Mesendoderm (in vitro differentiated cells): ENCODE results near the gene CAPN13.

Source experiments
- DNase-seq: peaks from one replicate; pipeline ENCODE4 v3.0.0; 2013
- H2AK5ac ChIP-seq: 2 replicates; pipeline ENCODE4 v1.6.1; 2013; ENCODE audit warnings: low read length, inconsistent platforms
- H2BK120ac ChIP-seq: 2 replicates; pipeline ENCODE4 v1.6.1; 2013; ENCODE audit warnings: low read depth, mild to moderate bottlenecking, low read length, moderate library complexity, mixed read lengths
- H2BK15ac ChIP-seq: replicated peaks from 2 replicates; pipeline ENCODE4 v1.6.1; 2013; ENCODE audit warnings: low read depth, mild to moderate bottlenecking, moderate library complexity
- H2BK5ac ChIP-seq: 2 replicates; pipeline ENCODE4 v1.6.1; 2013; ENCODE audit warnings: low read length, inconsistent platforms
- H3K18ac ChIP-seq: 2 replicates; pipeline ENCODE4 v1.6.1; 2013; ENCODE audit warnings: mild to moderate bottlenecking, low read length, mixed read lengths
- H3K23ac ChIP-seq: one replicate; pipeline ENCODE4 v1.6.1; 2013; ENCODE audit warnings: low read length
- H3K27ac ChIP-seq: 2 replicates; pipeline ENCODE4 v1.5.1; 2013; ENCODE audit warnings: low read depth, mild to moderate bottlenecking, inconsistent platforms, low read length, moderate library complexity
- H3K27me3 ChIP-seq: 2 replicates; pipeline ENCODE4 v1.6.1; 2013; ENCODE audit warnings: low read length, control low read depth, mild to moderate bottlenecking, inconsistent platforms; ENCODE audit not compliant: insufficient read depth, poor library complexity
- H3K36me3 ChIP-seq: 2 replicates; pipeline ENCODE4 v1.6.1; 2013; ENCODE audit warnings: low read length, inconsistent platforms; ENCODE audit not compliant: control insufficient read depth, insufficient read depth
- H3K4ac ChIP-seq: one replicate; pipeline ENCODE4 v1.6.1; 2013; ENCODE audit warnings: low read depth, mild to moderate bottlenecking, low read length, moderate library complexity
- H3K4me1 ChIP-seq: 2 replicates; pipeline ENCODE4 v1.6.1; 2013; ENCODE audit warnings: low read depth, low read length, inconsistent platforms; ENCODE audit not compliant: control insufficient read depth
- H3K4me2 ChIP-seq: 2 replicates; pipeline ENCODE4 v1.6.1; 2013; ENCODE audit warnings: low read length
- H3K4me3 ChIP-seq: 2 replicates; pipeline ENCODE4 v1.5.1; 2013; ENCODE audit warnings: mild to moderate bottlenecking, low read length
- H3K56ac ChIP-seq: one replicate; pipeline ENCODE4 v1.6.1; 2013; ENCODE audit warnings: low read length
- H3K79me1 ChIP-seq: 2 replicates; pipeline ENCODE4 v1.6.1; 2013; ENCODE audit warnings: low read length, inconsistent platforms
- H3K79me2 ChIP-seq: 2 replicates; pipeline ENCODE4 v1.6.1; 2013; ENCODE audit warnings: mild to moderate bottlenecking, low read length; ENCODE audit not compliant: control insufficient read depth, insufficient read depth
- H3K9ac ChIP-seq: 2 replicates; pipeline ENCODE4 v1.6.1; 2013; ENCODE audit warnings: low read length, inconsistent platforms
- H4K5ac ChIP-seq: one replicate; pipeline ENCODE4 v1.6.1; 2013; ENCODE audit warnings: low read length
- H4K8ac ChIP-seq: one replicate; pipeline ENCODE4 v1.6.1; 2013; ENCODE audit warnings: low read depth, mild to moderate bottlenecking, control low read depth, low read length, moderate library complexity
- WGBS: extraction: QIAGEN DNeasy Blood & Tissue Kit; methylation state at CpG from one replicate; pipeline ENCODE4 v1.1.7; 2013; ENCODE audit warnings: low lambda C conversion rate, missing lambda C conversion rate; ENCODE audit not compliant: insufficient coverage; ENCODE audit errors: extremely low coverage; 5-methylcytosine and 5-hydroxymethylcytosine counted together

The CAPN13 gene

DNA sequence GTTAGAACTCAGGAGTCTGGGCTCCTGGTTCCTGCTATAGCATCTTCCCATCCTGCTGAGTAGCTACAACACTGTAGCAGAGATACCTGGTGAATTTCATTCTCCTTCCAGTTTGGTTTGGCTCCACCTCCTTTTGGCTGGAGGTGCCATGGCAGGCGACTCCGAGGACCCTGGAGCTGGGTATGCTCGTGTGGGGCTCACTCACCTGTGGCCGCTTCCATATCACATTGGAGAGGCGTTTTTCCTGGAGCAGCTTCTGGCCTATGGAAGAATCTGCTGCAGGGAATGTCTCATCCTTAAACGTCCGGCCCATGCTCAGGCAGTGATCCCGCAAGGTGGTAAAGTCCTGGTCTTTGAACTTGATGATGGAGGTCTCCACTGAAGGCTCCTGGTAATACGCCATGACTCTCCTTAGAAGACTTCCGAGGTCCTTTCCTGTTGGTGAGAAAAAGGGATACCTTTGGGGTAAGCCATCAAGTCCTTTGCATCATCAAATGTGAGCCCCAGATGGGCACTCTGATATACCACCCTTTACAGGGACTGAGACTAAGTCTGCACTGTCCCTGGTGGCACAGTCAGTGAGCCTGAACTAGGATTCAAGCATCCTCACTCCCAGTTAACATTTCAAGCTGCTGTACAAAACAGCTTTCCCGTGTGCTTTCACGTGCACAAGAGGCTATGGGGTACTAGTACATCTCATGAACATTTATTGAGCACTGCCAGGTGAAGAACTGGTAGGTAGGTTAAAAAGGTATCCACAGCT, 20.1 kb downstream of the CAPN13 start:
- Histone ChIP-seq H3K56ac (no peak overlapping the region), H3K36me3 (no peaks in the 10 kb centered on the region), H4K8ac (no peak overlapping the region), H3K23ac (no peak overlapping the region), H4K5ac (no peak overlapping the region), H3K9ac (no peak overlapping the region), H3K4ac (no peak overlapping the region), H3K4me2 (no peak overlapping the region), H3K4me3 (no peak overlapping the region), H2AK5ac (no peak overlapping the region), H2BK120ac (no peak overlapping the region), H2BK15ac (no peak overlapping the region), H2BK5ac (no peak overlapping the region), H3K79me1 (no peaks in the 10 kb centered on the region), H3K79me2 (no peaks in the 10 kb centered on the region), H3K18ac (no peak overlapping the region), H3K27ac (no peak overlapping the region), H3K27me3 (no peaks in the 10 kb centered on the region), H3K4me1 (peaks cover 4% of the 10 kb centered on the region)
- DNase-seq = no peak
- WGBS = no CpG with 5 or more reads among the region's 12 CpGs

DNA sequence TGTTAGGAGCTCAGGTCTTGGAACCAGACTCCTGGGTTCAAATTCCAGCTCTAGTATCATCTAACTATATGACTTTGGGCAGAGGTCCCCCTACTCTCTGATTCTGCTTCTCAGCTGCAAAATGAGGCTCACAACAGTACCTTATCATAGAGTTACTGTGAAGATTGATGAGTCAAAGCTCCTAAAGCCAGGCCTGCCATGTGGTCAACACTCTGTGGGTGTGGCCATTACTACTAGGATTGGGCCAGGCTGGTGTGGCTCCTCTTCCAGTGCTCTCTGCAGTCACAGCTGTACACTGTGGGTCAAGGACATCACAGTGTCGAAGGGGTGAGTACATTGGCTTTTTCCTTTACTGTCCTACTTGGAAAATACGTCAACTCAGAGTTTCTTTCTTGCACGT, 22.6 kb downstream of the CAPN13 start:
- H3K36me3 ChIP-seq = no peaks in the 10 kb centered on the region
- H3K18ac ChIP-seq = no peak overlapping the region
- no peak for DNase-seq
- no peak overlapping the region for H3K9ac ChIP-seq
- no peaks in the 10 kb centered on the region for H3K79me2 ChIP-seq
- no peaks in the 10 kb centered on the region for H3K79me1 ChIP-seq
- H2BK5ac ChIP-seq = no peak overlapping the region
- H3K27me3 ChIP-seq = no peaks in the 10 kb centered on the region
- H3K27ac ChIP-seq = no peak overlapping the region
- no peak overlapping the region for H2BK120ac ChIP-seq
- no peak overlapping the region for H2AK5ac ChIP-seq
- no CpG with 5 or more reads among the region's 3 CpGs for WGBS
- H3K4me1 ChIP-seq = peaks cover 3% of the 10 kb centered on the region
- H4K8ac ChIP-seq = no peak overlapping the region
- no peak overlapping the region for H2BK15ac ChIP-seq
- no peak overlapping the region for H3K4me3 ChIP-seq
- H3K23ac ChIP-seq = no peak overlapping the region
- H3K4ac ChIP-seq = no peak overlapping the region
- no peak overlapping the region for H3K56ac ChIP-seq
- no peak overlapping the region for H3K4me2 ChIP-seq
- H4K5ac ChIP-seq = no peak overlapping the region

DNA sequence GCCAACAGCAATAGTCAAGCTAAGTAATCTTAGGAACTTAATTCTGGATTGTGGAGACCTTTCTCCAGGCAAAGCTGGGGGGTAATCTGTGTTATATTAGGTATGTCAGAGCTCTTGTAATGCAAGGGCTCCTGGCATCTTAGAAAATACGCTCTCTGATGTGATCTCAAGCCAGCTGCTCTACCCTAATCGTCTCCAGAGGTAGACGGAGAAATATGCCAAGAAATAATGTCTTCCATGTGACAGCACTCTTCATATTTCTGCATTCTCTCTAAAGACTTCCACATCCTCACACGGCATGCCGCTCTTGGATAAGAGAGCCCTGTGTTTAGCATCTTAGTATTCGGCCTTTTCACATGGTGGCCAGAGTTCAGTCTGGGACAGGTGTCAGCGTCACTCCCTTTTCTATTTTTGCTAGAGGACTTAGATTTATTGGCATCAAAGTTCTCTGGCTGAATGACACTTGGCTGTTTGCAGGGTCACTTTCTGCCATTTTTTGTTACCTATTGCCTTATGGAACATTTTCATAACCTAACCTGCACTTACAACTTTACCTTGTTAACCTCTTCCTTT, 25.2 kb downstream of the CAPN13 start:
- H3K79me1 ChIP-seq = no peaks in the 10 kb centered on the region
- no peak overlapping the region for H3K9ac ChIP-seq
- H2AK5ac ChIP-seq = no peak overlapping the region
- no peak overlapping the region for H3K18ac ChIP-seq
- DNase-seq = no peak
- H3K36me3 ChIP-seq = no peaks in the 10 kb centered on the region
- H2BK120ac ChIP-seq = no peak overlapping the region
- no peak overlapping the region for H3K27ac ChIP-seq
- H4K5ac ChIP-seq = no peak overlapping the region
- no peaks in the 10 kb centered on the region for H3K4me1 ChIP-seq
- WGBS = no CpG with 5 or more reads among the region's 7 CpGs
- no peak overlapping the region for H4K8ac ChIP-seq
- no peak overlapping the region for H2BK5ac ChIP-seq
- H3K23ac ChIP-seq = no peak overlapping the region
- H3K4ac ChIP-seq = no peak overlapping the region
- H2BK15ac ChIP-seq = no peak overlapping the region
- no peak overlapping the region for H3K4me3 ChIP-seq
- no peaks in the 10 kb centered on the region for H3K27me3 ChIP-seq
- no peaks in the 10 kb centered on the region for H3K79me2 ChIP-seq
- no peak overlapping the region for H3K56ac ChIP-seq
- H3K4me2 ChIP-seq = no peak overlapping the region

DNA sequence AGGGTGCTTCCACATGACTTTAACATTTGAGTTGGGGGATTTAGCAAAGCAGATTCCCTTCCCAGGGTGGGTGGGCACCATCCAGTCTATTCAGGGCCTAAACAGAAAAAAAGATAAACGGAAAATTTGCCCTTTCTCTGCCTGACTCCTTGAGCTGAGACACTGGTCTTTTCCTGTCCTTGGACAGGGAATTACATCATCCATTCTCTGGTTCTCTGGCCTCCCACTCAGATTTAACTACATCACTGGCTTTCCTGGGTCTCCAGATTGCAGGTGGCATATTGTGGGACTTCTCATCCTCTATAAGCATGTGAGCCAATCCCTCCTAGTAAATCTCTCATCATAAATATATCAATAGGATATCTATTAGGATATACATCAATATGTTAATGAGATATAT, 25.8 kb downstream of the CAPN13 start:
- H3K18ac ChIP-seq = no peak overlapping the region
- no peak overlapping the region for H4K8ac ChIP-seq
- H3K4me2 ChIP-seq = no peak overlapping the region
- DNase-seq = no peak
- no peak overlapping the region for H2BK120ac ChIP-seq
- no peak overlapping the region for H3K27ac ChIP-seq
- H2AK5ac ChIP-seq = no peak overlapping the region
- no peak overlapping the region for H3K9ac ChIP-seq
- H3K23ac ChIP-seq = no peak overlapping the region
- no peaks in the 10 kb centered on the region for H3K27me3 ChIP-seq
- no peak overlapping the region for H3K4ac ChIP-seq
- H2BK15ac ChIP-seq = no peak overlapping the region
- H2BK5ac ChIP-seq = no peak overlapping the region
- H3K36me3 ChIP-seq = no peaks in the 10 kb centered on the region
- no peak overlapping the region for H4K5ac ChIP-seq
- no peak overlapping the region for H3K4me3 ChIP-seq
- H3K79me1 ChIP-seq = no peaks in the 10 kb centered on the region
- no peaks in the 10 kb centered on the region for H3K4me1 ChIP-seq
- no peaks in the 10 kb centered on the region for H3K79me2 ChIP-seq
- H3K56ac ChIP-seq = no peak overlapping the region
- no CpG with 5 or more reads among the region's 1 CpG for WGBS

DNA sequence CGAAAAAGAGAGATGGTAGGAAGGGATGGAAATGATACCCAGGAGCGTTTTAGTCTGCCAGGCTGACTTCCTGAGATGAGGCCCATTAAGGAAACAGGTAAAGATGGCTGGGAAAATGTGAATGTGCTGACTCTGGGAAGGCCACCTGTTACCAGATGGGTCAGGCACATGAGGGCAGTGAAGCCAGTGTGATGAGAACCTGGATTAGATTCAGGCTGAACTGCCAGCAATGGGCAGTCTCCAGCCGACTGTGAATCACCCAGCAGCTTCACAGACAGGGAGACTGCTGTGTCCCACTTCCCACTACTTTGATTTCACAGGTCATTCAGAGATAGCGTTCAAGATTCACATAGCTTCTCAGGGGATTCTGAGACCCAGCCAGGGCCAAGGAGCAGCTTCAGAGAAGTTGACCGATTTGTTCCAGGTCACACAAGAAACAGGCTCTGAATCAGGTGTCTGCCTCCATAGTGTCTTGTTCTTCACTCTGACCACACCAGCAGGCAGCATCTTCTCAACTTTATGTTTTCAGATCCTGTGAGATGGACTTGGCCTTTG, 26.4 kb downstream of the CAPN13 start:
- no peaks in the 10 kb centered on the region for H3K79me1 ChIP-seq
- H3K9ac ChIP-seq = no peak overlapping the region
- no peak overlapping the region for H2BK120ac ChIP-seq
- no peaks in the 10 kb centered on the region for H3K79me2 ChIP-seq
- H3K23ac ChIP-seq = no peak overlapping the region
- H3K27me3 ChIP-seq = no peaks in the 10 kb centered on the region
- H3K27ac ChIP-seq = no peak overlapping the region
- H2BK5ac ChIP-seq = no peak overlapping the region
- no peaks in the 10 kb centered on the region for H3K36me3 ChIP-seq
- no CpG with 5 or more reads among the region's 5 CpGs for WGBS
- no peak for DNase-seq
- no peaks in the 10 kb centered on the region for H3K4me1 ChIP-seq
- no peak overlapping the region for H3K4ac ChIP-seq
- no peak overlapping the region for H3K18ac ChIP-seq
- no peak overlapping the region for H4K8ac ChIP-seq
- no peak overlapping the region for H2BK15ac ChIP-seq
- H3K4me2 ChIP-seq = no peak overlapping the region
- H3K56ac ChIP-seq = no peak overlapping the region
- H2AK5ac ChIP-seq = no peak overlapping the region
- no peak overlapping the region for H4K5ac ChIP-seq
- H3K4me3 ChIP-seq = no peak overlapping the region
